SW 1271 (cell line): ENCODE results near the gene URGCP.
"Not testable (repeated sequence)": the region's sequence is repeated elsewhere in the genome, so short reads cannot be mapped to it uniquely, and the experiment has no call there.

Source experiments
- DNase-seq, 2 experiments: peaks; one replicate each; lab custom pipeline; 2025; lab: John Stamatoyannopoulos, UW

Gene URGCP

DNA sequence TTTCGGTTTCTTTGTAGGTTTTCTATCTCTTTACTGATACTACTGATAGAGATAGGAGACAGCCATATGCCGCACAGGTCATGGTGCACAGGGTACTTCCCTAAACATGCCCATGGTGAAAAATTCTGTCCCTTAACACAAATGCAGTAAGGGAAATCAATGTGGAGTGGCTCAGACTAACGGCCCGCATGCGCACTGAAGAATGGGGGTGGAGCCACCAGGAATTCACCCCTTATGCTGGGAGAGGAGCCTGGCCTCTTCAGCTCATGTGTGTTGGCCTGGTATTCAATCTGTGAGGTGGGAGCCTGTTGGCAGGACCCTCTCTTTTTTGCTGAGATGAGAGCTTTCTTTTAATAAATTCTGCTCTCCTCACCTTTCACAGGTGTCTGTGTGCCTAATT, 8.4 kb upstream of the URGCP start:
- DNase-seq, result no peak

DNA sequence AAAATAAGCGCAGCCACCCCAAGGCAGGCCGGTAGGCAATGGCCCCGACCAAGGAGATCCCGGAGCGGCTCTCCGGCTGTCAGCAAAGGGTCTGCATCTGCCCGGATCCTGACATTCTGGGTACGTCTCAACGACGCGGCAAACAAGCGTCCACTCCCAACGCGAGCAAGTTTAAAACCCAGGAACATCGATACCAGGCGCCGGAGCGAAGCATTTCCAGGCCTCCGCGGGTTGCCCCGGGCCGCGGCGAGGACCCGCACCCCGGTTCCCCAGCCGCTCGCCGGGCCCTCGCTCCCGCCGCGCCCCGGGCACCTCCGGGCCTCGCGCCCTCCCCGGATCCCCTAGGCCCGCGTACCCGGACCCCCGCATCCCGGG, 453 bp downstream of the URGCP start:
- peak in 1 of 2 experiments; percentile 11 for DNase-seq

DNA sequence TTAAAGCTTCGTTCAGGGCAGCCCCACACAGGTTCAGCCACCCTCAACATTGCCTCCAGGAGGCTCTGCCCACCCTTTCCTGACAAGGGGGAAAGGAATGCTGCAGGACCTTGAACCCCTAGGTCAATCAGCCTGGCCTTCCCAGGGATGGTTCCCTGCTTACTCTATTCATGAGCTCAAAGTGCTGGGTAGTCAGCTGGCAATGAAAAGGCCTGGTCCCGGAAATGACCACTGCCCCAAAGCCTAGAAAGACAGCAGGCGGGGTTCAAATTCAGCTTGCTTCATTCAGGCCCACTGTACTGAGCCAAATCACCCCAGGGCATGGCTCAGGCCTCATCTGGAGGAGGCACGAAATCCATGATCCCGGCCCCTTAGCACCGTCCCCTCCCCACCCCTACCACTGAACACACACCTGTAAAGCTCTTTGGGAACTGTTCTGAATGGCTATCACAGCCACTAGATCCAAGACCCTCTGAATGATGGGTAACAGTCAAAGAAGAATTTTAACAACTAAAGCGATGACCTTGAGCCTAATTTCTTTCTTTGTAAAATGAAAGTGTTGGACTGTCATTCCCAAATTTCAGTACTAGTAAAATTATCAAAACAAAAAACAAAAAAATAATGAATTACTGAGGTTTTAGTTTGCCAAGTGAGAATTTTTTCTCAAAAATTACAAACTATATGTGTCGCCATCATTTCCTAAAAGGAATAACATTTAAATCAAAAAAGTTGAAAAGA, 1.0 kb downstream of the URGCP start:
- DNase-seq, result peak in 1 of 2 experiments; percentile 8

DNA sequence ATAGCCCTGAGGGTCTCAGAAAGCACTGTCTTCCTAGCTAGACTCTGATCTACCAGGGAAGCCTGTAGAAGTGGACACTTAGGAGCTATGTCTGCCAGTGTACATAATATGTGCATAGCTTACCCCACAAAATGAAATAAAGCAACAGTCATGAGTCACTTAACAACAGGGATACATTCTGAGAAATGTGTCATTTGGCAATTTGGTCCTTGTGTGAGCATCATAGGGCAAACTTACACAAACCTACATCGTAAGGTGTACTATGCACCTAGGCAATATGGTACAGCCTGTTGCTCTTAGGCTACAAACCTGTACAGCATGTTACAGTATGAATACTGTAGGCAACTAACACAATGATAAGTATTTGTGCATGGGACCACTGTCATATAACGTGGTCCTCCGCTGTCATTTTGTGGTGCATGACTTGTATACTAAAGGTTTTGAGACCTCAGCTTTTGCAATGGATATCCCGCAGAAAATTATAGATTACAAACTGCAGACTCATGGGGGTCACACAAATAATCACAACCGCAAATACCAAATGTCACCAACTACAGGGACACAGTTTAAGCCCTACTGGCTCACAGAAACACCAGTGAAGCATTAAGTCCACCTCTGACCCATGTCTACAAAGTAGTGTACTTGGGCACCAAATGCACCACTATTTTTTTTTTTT, 1.7 kb downstream of the URGCP start:
- DNase-seq, result no peak

DNA sequence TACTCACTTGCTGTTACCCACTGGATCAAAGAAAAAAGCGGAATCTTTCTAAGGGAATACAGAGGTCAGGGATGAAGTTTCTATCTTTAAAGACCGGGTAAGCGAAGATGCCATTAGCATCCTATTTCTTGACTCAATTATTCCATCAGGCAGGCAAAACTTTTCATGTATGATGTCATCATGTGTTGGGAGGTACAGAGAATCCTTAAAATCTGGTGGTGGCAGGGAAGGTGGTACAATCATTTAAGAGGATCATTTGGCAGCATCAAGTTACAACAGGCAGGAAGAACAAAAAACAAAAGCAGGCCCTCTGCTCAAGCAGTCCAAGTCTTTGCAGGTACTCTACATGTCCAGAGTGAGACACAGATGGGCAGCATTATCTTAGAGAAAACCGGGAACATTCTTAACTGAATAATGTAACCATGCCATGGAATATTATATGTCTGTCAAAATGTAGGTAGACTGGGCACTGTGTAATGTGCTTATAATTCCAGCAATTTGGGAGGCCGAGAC, 3.8 kb downstream of the URGCP start:
- no peak for DNase-seq

DNA sequence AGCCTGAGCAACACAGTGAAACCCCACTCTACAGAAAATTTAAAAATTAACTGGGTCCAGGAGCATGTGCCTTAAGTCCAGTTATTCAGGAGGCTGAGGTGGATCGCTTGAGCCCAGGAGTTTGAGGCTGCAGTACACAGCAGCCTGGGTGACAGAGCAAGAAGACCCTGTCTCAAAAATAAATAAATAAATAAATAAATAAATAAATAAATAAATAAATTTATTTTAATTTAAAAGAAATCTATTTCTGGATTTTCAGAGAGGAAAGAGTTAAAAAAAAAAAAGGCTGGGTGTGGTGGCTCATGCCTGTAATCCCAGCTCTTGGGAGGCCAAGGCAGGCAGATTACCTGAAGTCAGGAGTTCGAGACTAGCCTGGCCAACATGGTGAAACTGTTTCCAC, 7.8 kb downstream of the URGCP start:
- DNase-seq, result not testable (repeated sequence)

DNA sequence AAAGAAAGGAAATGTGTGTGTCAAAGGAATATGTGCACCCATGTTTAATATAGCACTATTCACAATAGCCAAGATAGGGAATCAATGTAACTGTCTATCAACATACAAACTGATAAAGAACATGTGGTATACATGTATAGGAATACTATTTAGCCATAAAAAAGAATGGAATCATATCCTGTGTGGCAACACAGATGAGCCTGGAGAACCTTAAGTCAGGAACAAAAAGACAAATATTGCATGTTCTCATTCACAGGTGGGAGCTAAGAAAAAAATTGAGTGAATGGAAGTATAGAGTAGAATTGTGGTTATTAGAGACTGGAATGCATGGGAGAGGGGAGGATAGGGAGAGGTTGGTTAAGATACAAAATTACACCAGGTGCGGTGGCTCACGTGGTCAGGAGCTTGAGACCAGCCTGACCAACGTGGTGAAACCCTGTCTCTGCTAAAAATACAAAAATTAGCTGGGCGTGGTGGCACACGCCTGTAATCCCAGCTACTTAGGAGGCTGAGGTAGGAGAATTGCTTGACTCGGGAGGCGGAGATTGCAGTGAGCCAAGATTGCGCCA, 10.5 kb downstream of the URGCP start:
- no peak for DNase-seq

DNA sequence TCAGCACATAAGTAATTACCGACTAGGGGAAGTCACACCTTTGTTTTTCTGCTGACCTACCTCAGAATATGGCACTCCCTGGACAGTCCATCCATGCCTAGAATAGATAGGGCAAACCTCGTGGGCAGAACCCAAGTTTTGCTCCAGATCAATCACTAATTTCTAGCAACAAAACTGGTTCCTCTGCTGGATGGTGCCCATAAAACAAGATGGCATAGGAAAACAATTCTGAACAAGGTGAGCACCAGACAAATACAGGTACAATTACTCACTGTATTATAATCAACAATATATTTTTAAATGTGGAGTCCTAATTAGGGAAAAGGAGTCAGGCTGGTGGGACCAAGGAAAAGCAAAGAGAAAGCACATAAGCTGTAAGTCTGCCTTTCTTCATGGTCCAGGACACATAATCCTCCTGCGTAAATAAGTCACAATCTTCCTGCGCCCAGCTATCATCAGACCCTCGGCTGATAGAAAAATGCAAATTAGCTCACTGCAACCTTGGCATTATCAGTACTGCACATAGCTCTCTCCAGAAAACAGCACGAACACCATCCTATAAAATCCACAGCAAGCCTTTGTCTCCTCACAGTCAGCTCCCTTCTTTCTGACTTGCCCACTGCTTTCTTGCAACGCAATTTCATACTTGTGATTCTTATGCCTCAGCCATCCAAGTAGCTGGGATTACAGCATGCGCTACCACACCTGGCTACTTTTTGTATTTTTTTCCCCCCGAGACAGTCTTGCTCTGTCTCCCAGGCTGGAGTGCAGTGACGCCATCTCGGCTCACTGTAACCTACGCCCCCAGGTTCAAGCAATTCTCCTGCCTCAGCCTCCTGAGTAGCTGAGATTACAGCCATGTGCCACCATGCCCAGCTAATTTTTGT, 15.1 kb downstream of the URGCP start:
- DNase-seq, result no peak

DNA sequence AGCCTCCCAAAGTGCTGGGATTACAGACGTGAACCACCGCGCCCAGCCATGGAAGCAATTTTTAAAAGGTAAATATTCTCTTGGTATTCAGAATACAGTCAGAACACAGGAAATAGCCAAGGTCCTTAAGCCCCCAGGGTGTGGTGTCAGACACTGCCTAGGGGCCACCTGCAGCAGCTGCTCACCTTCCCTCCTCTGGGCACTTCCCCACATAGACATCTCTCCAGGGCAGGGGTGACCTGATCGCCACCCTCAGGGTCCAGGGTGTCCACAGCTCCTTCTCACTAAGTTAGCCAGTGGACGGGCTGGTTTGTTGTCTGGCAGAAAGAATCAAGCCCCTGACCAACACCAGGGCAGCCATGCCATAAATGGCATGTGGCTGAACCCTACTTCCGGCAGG, 15.9 kb downstream of the URGCP start:
- no peak for DNase-seq

DNA sequence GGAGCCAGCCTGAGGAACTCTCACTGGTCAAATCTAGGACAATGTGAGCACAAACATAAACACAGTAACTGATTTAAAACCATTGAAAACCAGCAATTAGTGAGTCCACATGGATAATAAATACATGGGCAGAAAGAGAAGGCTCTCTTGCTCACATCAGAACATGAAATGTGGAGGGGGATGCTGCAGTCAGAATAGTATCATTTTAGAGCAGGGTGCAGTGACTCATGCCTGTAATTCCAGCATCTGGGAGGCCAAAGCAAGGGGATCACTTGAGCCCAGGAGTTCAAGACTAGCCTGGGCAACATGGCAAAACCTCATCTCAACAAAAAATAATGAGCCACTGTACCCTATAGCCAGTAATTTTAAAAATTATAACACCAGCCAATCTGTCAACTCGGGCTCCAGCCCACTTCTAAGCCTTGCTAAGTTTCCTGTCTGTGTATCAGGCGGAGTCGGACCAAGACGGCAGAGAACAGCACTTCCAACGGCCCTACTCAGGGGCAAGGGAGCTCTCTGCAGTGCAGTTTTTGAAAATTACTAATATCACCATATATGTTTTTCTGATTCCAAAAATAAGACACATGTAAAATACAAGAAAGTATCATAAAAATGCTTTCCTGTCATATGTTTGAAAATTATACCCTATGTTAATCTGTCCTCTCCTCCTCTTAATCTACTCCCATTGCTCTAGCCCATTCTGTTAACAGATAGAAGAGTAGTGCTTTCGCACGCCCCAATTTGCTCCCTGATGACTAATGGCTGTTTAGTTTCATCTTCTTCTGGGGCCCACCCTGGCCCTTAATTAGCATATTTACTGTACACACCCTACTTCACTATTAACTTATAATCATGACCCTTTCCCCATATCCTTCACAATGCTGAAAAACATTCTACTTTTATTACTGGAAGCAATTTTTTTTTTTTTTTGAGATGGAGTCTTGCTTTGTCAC, 17.1 kb downstream of the URGCP start:
- DNase-seq, result no peak

DNA sequence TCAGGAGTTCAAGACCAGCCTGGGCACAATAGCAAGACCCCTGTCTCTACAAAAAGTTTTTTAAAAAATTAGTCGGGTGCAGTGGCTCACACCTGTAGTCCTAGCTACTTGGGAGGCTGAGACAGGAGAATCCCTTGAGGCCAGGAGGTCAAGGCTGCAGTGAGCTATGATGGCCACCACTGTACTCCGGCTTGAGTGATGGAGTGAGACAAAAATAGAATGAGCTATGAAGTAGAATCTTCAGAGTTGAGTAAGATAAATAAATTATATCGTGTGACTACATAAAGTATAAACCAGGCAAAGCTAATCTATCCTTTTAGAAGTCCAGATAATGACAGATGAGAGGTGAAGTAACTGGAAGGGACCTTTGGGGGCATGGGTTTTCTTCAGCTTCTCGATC, 21.8 kb downstream of the URGCP start:
- no peak for DNase-seq

DNA sequence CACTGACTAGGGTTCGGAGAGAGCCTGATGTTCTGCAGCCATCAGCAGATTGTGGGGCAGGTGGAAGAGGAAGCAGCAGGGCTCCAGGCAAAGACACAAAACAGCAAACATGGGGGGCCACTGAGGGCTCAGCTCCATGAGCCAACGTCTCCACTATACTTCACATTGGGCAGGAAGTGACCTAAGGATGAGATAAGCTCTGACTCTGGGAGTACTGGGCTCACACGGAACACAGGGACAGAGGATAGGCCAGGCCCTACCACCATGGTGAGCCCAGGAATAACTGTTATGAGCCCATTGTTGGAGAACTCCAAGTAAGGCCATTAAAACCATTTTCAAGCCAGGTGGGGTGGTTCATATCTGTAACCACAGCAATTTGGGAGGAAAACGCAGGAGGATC, 22.2 kb downstream of the URGCP start:
- DNase-seq, result no peak

DNA sequence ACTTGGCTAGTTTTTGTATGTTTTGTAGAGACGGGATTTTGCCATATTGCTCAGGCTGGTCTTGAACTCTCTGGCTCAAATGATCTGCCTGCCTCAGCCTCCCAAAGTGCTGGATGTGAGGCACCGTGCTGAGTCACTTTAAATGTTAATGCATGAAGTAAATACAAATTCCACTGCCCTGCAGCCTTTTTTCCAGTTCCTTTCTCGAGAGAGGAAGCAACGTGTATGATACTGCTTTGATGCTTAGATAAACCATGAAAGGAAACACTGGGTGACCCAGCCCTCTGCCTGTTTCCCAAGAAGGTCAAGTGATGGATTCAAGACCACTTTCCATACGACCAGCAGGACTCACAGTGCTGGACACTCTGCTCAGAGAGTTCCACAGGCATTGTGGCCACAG, 25.8 kb downstream of the URGCP start:
- DNase-seq, result no peak

DNA sequence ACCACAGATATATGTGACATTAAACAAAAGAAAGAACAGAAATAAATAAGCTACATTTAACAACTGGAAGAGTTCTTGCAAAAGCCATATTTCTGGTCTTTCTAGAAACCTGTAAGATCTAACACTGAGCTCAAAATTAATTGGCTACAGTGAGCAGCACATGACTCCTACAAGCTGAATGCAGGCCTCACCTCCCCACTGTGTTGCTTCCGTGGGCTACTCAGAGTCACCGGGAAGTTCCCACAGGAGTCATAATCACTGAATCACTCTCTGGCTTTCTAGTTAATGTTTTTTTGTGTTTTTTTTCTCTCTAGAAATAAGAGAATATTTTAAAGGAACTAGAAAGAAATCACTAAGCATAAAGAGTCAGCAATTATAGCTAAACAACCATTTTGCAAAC, 26.9 kb downstream of the URGCP start:
- DNase-seq, result no peak

DNA sequence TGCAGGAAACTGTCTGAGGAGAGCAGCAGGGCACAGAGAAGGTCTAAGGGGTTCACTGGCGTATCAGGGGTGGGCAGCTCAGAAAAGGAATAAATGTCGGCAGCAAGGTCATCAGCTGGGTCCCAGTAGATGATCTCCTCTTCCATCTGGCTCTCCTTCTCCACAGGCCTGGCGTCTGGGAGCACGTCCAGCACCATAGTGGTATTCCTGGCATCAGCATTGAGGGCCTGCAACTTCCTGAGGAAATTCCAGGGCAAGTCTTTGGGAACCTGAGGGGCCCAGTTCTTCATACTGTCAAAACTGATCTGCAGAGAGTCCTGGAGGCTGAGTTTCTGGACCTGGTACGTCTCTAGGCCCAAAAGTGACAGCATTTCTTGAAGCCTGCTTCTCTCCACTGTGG, 27.5 kb downstream of the URGCP start:
- DNase-seq, result no peak

DNA sequence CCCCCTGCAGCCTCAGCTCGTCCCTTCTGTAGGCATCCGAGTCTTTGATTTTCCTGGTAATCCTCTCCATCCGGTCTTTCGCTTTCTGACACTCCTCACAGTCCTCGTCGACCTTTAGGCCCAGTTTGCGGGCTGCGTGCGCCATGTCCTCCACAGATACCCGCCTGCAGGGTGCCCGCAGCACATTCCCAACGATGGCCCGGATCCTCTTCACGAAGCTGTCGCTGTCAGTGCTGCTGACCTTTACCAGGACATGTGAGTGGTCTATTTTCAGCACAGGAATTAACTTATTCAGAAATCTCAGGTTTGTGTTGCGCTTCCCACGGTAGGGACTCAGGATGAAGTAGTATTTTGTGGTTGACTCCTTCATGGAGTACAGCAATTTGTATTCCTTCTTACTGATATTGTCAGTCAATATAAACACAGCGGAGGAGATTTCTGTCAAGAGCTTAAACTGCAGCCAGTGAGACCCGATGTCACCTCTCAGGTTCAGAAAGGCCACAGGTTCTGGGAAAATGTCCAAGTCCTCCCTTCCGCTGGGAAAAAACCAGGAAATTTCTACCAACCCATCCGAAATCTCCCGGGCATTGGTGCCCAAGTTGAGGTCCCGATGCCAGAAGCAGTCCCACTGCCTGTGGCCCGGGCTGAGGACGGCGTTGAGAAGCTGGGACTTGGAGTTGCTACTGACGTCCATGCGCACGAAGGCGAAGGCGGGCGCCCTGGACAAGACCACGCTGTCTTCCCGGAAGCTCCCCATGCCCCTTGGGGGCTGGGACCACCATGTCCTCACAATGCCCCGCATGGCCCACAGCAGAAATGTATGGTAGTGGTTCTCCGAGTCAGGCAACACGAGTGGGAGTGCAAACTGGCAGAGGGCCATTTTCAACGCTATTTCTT, 28.2 kb downstream of the URGCP start:
- no peak for DNase-seq

DNA sequence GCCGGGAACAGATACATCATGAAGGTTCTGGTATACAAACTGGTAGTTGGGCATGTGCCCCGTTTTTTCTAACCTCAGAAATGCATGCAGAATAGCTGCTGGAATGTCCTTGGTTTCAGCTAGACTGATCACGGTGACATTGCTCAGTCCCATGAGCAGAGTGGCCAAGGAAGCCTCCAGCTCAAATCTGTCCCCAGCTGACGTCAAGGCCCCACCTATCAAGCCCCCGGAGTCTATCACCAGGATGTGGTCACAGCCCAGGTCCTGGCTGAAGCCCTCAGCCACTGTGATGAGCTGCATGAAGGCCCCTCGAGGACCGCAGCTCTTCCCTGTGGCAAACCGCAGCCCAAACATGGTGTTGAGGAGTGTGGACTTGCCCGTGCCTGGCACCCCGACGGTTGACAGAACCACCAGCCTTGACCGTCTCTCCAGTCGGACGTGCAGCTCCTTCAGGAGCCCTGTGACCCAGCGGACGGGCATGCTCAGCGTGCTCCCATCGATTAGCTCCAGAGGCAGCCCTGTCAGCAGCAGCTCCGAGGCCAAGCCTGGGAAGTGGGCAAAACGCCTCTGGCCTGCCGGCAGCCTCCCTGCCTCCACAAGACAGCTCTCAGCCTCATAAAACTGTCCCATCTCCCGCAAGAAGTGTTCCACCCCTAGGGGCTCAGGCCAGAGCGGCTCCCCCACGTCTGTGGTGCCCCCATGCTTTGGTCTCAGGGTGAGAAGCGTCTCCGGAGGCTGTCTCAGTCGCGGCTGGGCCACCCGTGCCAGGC, 29.2 kb downstream of the URGCP start:
- no peak for DNase-seq

DNA sequence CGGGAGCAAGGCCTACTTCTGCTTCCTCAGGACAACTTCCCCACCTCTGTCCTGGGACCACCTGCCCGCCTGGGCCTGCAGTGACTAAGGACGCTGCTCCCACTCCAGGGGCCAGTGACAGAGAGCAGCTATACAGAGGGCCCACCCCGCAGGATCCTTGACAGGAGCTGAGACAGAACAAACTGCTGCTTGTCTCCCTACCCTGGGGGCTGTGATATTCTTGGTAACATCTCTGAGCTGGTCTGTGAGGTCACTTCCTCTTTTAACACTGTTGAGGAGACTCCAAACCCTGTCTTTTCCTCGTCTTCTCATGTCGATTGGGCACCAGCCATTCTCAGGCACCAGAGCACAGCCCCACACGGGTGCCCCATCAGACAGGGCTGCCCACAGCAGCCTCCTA, 30.2 kb downstream of the URGCP start:
- DNase-seq, result no peak

DNA sequence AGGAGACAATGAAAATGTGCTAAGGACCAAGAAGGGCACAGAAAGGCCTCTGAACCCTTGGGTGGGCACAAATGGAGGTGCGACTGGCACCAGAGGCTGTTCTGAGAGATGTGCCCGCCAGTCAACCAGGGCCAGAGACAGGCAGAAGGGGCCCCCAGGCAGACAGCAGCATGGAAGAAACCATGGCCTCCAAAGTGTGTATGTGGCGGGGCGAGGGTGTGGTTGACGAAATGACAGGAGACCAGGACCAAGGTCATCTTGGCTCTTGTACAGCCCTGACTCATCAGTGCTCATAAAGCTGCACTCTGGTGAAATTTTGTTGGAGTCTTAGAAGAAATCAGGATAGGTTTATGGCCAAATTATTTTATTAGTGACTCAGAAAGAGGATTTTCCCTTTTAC, 33.1 kb downstream of the URGCP start:
- no peak for DNase-seq
